HG03378 (cell line): ENCODE data around the gene PGAM5.

ENCODE experiments used
- ATAC-seq: cut with Tn5 transposase; IDR thresholded peaks from one replicate; pipeline ENCODE4 v1.9.1; 2021; ENCODE audit warnings: mild to moderate bottlenecking, moderate library complexity; ENCODE audit not compliant: unreplicated experiment

The PGAM5 gene

GRCh38 chr12:132719141-132719953 is 8.7 kb downstream of the PGAM5 start:
- ATAC-seq = no peak

- no peak for ATAC-seq
Observed at GRCh38 chr12:132719954-132720324, 9.3 kb downstream of the PGAM5 start.

GRCh38 chr12:132720606-132721345 is 10.1 kb downstream of the PGAM5 start:
- ATAC-seq = no peak

- ATAC-seq = no peak
Observed at GRCh38 chr12:132723015-132723763, 12.5 kb downstream of the PGAM5 start.

- no peak for ATAC-seq
Observed at GRCh38 chr12:132723764-132724140, 13.1 kb downstream of the PGAM5 start.

GRCh38 chr12:132724506-132725241 is 14.0 kb downstream of the PGAM5 start:
- no peak for ATAC-seq

GRCh38 chr12:132726386-132726785 is 15.7 kb downstream of the PGAM5 start:
- ATAC-seq = no peak

GRCh38 chr12:132727091-132727794 is 16.6 kb downstream of the PGAM5 start:
- no peak for ATAC-seq

GRCh38 chr12:132728502-132728901 is 17.9 kb downstream of the PGAM5 start:
- no peak for ATAC-seq

- ATAC-seq = no peak
Observed at GRCh38 chr12:132729541-132730320, 19.1 kb downstream of the PGAM5 start.

GRCh38 chr12:132730353-132730752 is 19.7 kb downstream of the PGAM5 start:
- no peak for ATAC-seq

- ATAC-seq = no peak
Observed at GRCh38 chr12:132731574-132731973, 20.9 kb downstream of the PGAM5 start.

GRCh38 chr12:132734206-132734605 is 23.6 kb downstream of the PGAM5 start:
- no peak for ATAC-seq

- ATAC-seq = no peak
Observed at GRCh38 chr12:132735496-132735895, 24.9 kb downstream of the PGAM5 start.

GRCh38 chr12:132736378-132736777 is 25.7 kb downstream of the PGAM5 start:
- ATAC-seq = no peak

- ATAC-seq = no peak
Observed at GRCh38 chr12:132736913-132737312, 26.3 kb downstream of the PGAM5 start.

- ATAC-seq = no peak
Observed at GRCh38 chr12:132739600-132740312, 29.1 kb downstream of the PGAM5 start.

GRCh38 chr12:132740313-132740646 is 29.6 kb downstream of the PGAM5 start:
- ATAC-seq = no peak

- no peak for ATAC-seq
Observed at GRCh38 chr12:132740652-132741051, 30.0 kb downstream of the PGAM5 start.
